HS-27A (cell line): ENCODE measurements around the gene OR6T1.

ENCODE experiments used
- DNase-seq: peaks from one replicate; pipeline ENCODE4 v3.0.0-alpha.2; 2012; ENCODE audit warnings: low read depth, missing footprints

Gene OR6T1, protein sequence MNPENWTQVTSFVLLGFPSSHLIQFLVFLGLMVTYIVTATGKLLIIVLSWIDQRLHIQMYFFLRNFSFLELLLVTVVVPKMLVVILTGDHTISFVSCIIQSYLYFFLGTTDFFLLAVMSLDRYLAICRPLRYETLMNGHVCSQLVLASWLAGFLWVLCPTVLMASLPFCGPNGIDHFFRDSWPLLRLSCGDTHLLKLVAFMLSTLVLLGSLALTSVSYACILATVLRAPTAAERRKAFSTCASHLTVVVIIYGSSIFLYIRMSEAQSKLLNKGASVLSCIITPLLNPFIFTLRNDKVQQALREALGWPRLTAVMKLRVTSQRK

DNA sequence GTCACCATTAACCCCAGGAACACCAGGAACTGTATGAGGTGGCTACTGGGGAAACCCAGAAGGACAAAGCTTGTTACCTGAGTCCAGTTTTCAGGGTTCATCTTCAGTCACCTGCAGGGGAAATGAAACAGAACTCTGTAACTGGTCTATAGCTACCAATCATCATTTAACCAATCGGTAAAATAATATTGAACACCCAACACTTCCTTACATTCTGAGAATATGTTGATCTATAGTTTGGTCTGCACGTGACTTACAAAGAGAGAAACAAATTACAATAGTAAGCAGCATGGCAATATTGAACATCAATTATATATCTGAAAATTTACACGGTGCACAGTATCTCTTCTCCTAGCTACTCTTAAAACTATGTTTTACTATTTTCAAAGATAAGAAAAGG lies at the start of gene OR6T1:
Gene OR6T1, minus strand, starts transcription at position 101 of the 400 bp plus-strand sequence. Its CDS starts 0 bp downstream, at position 101.
- no peak for DNase-seq

DNA sequence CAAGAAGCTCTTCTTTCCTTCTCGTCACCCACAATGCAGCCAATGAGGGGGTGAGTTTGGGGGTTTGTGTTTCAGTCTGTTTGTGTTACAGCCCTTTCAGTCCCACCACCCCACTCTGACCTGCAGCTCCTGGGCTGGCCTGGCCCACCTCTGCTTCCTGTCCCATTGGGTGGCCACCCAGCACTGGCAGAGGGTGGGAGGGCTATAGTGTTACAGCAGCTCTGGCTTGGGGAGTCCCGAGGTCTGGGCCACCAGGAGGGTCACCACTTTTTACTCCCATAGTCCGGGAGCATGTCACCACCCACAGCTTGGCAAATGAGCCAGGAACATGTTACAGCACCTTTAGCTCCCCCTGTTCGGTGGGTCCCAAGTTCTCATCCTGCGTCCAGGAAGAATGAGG lies 35.7 kb upstream of the OR6T1 start:
- no peak for DNase-seq

DNA sequence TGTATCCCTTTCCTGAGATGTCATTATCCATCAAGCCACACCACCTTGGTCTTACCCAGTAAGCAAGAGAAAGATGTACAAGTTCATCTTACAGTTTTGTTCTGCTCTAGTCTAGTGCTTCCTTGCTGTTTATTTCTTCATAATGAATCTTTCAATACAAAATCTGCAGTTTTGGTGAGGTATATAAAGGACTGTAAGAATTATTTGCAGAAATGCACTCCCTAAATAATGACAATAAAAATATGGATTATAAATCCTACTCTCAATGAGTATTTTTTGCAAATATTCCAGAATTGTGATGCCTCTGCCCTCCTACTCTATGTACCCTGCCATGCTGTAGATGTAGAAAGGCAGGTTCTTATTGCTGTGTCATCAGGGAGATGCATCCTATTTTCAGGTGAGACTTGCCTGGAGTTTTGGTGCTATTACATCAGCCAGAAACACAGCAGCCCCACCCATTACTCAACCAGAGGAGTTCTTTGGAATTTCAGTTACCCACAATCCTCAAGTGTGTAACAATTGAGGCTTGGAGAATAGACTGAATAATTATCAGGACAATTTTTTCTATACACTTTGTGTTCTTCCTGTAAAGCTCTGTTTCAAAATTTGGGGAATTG lies 34.2 kb upstream of the OR6T1 start, which contains the start of gene OR10S1:
Gene OR10S1, minus strand, starts transcription at position 51 of the 617 bp plus-strand sequence. CDS start 117 bp downstream, outside the sequence.
- DNase-seq: no peak

DNA sequence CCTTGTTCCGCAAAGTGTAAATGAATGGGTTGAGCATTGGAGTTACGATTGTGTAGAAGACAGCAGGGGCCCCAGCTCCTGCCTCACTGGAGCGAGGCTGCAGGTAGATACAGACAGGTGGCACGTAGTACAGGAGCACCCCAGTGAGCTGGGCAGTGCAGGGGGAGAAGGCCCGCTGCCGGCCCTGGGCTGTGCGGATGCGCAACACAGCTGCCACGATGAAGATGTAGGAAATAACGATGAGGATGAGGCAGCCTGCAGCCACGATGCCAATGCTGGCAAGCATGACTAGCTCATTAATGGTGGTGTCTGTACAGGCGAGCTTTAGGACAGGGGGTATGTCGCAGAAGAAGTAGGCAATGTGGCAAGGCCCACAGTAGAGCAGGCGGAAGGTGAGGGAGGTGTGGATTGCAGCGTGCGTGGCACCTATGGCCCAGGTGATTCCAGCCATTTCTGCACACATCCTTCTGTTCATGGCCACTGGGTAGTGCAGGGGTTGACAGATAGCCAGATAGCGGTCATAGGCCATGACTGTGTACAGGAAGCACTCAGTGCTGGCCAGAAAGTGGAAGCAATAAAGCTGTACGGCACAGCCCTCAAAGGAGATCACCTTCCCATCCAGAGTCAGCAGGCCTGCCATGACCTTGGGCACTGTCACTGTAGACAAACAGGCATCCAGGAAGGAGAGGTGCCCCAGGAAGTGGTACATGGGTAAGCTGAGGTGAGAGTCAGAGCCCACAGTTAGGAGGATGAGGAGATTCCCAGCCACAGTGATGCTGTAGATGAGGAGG lies 33.3 kb upstream of the OR6T1 start:
- DNase-seq: no peak

DNA sequence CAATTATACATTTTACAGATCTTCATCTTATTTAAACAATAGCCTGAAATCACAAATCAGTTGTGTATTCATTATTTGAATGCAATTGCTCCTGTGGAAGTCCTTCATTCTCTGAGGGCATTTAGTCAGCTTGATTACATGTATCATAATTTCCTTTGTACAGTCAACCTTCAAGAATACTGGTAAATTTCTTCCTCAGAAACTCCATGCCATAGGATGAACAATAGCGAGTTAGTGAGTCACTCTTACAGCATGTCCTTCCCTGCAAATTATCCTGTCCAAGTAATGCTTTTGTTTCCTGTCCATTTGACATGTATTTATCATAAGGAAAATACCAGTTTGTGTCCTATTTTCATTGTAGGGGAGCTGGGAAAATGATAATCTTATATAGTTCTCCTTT lies 30.2 kb upstream of the OR6T1 start:
- no peak for DNase-seq

DNA sequence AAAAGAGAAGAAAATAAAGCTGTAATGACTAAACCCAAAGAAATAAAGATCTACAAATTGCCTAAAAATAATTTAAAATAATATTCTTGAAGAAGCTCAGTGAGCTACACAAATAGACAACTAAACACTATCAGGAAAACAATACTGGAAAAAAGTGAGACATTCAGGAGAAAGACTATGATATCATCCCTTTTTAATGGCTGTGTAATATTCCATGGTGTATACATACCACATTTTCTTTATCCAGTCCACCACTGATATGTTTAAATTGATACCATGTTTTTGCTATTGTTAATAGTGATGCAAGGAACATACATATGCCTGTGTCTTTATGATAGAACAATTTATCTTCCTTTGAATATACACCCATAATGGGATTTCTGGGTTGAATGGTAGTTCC lies 13.1 kb upstream of the OR6T1 start:
- no peak for DNase-seq

DNA sequence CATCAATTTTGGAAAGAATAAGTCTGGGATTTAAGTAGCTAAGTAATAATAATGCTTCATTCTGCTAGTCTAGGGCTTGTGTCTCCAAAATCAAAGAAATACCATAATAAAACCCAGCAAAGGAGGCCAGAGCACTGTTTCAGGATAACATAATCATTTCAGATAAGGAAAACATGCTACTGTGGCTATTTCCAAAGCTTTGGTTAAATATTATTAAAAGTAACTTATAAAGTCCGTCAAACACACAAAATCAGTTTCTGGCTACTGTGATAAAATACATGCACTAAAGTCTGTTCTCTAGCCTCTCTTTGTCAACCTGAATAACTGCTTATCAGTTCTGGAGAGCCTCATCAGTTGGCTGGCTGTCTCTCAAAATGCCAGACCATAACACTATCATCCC lies 1.5 kb upstream of the OR6T1 start:
- no peak for DNase-seq

DNA sequence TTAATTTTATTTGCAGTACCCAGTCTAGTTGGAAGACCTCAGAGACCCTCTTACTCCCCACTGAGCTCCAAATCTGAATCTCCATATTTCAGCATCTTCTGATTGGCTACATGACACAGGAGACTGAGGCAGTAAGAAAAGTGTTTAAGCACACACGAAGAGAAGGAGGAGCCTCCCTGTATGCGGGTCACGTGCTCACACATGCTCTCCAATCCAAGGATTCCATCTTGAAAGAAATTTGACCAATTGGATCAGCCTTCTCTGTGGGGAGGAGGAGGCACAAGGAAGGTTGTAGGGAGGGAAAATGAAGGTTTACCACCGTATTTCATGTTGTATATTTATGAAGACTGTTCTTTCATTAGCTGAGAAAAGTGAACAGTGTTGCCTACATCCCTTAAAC lies 1.2 kb downstream of the OR6T1 start:
- no peak for DNase-seq

DNA sequence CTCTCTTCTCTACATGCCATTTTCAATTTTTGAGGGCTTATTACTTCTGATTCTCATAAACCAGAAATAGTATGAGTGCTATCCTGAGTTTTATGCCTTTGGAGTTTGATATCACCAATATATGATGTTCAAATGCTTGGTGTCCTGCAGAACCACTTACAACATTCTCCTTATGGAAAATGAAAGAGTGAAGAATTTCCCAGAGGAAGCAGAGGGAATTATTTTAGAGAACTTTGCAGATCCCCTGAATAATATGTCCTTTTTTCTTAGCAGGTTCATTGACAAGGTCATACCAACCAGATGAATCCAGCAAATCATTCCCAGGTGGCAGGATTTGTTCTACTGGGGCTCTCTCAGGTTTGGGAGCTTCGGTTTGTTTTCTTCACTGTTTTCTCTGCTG lies 4.3 kb downstream of the OR6T1 start, which contains the start of gene OR4D5:
Gene OR4D5, plus strand, starts transcription at position 301 of the 400 bp plus-strand sequence. Its CDS starts 0 bp downstream, at position 301.
- no peak for DNase-seq

DNA sequence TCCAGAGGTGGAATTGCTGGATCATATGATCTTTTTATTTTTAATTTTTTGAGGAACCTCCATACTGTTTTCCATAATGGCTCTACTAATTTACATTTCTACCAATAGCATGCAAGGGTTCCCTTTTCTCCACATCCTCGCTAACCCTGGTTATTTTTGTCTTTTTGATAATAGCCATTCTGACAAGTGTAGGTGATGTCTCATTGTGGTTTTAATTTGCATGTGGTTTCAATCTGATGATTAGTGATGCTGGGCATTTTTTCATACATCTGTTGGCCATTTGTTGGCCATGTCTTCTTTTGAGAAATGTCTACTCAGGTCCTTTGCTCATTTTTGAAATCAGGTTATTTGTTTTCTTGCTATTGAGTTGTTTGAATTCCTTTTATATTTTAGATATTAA lies 19.6 kb downstream of the OR6T1 start:
- DNase-seq: no peak

DNA sequence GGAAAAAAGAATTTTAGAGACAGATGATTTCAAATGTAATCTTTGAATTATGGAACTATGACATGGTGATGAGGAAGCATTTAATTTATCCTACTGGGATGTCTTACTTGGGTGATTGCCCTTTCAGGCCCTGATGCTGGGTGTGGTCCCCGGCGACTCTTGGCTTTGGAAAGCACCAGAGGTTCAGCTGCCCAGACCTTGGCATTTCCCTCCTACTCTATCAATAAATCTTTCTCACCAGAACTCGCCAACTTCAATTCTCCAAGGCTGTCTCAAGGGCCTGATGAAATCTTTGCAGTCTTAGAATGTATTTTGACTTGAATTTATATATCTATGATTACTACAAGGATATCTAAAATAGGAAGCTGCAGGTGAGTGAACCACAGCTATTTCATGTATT lies 22.7 kb downstream of the OR6T1 start:
- DNase-seq: no peak

DNA sequence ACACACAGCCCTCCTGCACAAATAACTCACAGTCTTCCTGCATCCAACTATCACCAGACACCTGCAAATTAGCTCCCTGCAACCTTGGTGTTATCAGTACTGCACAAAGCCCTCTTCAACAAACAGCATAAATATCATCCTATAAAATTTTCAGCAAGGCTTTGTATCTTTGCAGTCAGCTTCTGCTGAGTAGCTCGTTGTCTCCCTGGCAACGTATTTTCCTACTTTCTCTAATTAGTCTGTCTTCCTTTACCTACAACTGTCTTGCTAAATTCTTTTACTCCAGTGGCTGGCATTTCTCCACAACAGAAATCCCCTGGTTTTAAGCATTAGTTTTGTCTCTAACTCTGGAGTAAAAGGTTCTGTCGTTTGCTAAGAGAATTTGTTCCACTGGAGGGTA lies 37.8 kb downstream of the OR6T1 start:
- DNase-seq: no peak

DNA sequence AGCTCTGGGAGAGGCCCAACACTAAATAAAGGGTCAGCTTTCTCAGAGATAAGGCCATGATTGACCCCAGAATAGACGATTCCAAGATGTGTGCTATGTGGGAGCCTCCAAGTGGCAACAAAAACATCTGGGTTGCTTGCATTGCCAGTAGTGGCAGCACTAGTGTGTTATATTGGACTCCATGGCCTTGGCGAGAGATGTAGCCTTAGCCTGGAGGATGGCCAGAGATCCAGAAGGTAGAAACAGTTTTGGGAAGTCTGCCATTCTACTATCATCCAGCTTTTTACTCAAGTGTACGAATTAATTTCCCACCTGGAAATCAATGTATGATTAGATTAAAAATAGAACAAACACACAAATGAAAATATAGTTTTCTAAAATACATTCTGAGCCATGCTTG lies 38.7 kb downstream of the OR6T1 start:
- DNase-seq: no peak

DNA sequence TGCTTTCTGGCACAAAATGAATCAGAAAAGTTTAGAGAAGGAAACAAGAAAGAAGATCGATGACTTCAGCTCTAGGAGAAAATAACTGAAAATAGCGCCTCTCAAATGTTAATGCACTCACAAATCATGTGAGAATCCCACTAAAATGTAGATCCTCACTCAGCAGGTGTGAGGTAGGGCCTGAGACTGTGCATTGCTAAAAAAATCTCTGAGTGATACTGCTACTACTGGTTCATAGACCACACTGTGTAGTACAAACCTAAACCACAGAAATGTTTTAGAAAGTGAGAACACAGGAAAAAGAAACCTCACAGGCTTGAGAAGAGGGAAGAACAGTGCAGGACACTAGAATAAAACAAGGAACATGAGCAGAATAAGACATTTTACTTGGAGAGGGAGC lies 39.7 kb downstream of the OR6T1 start:
- DNase-seq: no peak

DNA sequence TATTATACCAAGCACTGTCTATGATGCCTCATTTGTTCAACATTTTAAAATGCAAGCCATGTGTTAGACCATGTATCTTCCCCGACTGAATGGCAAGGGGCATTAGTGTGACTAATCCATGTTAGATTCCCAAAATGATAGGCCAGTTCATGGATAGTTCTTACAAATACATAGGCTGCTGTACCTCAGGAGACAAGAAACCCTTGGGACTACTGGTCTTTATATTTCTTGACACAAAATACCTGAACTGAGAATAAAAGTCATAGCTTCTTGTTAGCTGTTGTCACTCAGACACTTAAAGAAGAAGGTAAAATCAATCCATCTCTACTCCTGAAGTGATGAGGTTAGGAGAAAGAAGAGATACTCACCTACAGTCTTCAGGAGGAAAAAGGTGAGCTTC lies 41.8 kb downstream of the OR6T1 start, which contains the start of gene OR8D4:
Gene OR8D4, plus strand, starts transcription at position 301 of the 400 bp plus-strand sequence. CDS start 4,265 bp downstream, outside the sequence.
- DNase-seq: no peak

DNA sequence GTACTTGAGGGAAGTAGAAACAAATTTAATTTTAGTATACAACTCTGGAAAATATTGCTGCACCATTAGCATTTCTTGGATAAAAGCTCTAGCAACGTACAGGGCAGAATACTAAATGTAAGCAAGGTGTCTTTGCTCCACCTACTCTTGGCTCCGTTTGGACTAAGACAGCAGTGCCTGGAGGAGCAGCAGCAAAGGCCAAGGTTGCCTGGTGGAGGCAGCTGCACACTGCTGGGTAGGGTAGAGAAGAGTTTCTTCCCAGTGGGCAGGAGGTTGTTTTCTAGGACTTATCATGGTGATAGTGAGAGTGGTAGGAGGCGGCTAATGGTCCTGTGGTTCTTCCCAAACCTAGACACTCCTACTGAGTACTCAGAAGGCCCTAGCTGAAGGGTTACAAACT lies 43.8 kb downstream of the OR6T1 start:
- DNase-seq: no peak
